ENCODE measurements around the gene COPS9. TPM values are rescaled to one million over a fixed set of nuclear protein-coding genes. Genes with fewer than 3 reads are reported as not detected.

COPS9 gene
- total and polyA plus RNA-seq, 2 donors (not counting 1 experiment from before 2014, with no cell fraction given), result 104 to 176 TPM

DNA sequence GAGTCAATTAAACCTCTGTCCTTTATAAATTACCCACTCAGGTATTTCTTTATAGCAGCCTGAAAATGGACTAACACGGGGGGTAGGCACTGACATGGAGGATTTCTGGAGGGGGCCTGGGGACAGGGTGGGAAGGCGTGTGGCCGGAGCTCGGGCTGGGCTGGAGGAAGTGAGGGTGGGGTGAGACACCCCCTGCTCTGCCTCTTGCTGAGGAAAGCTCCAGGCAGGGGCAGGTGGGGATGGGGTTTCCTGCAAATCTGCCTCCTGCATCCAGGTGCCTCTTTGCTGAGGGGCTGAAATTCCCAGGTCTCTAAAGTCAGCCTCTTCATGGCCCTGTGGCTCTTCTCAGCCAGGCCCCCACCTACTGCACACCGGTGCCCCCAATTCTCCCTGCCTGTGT is 30.1 kb upstream of the COPS9 start:
- no peak for DNase-seq (ENCODE audit: low read depth in 2 of 2)
- Histone ChIP-seq H3K27me3 (ENCODE audit: control insufficient read depth, insufficient read depth, low read length) (peaks cover 1% of the 10 kb centered on the region), H3K4me3 (replicated peaks in 1 of 4; ENCODE audit: control extremely low read depth in 1 of 4, insufficient read depth in 1 of 4, low read depth in 3 of 4, low read length in 4 of 4) (no peak overlapping the region), H3K9ac (ENCODE audit: insufficient read depth, low read length) (no peak overlapping the region), H2AFZ (ENCODE audit: low read length) (no peak overlapping the region), H3K27ac (ENCODE audit: insufficient read depth, low read length) (no peak overlapping the region), H3K79me2 (ENCODE audit: control insufficient read depth, insufficient read depth, low read length) (no peaks in the 10 kb centered on the region), H3K4me2 (ENCODE audit: extremely low read depth, insufficient read depth, low read length) (no peak overlapping the region), H3K4me1 (ENCODE audit: control insufficient read depth, extremely low read depth, insufficient read depth, low read length) (no peaks in the 10 kb centered on the region), H4K20me1 (ENCODE audit: control insufficient read depth, extremely low read depth, insufficient read depth, low read length) (no peaks in the 10 kb centered on the region), H3K36me3 (ENCODE audit: control insufficient read depth, insufficient read depth, low read length) (no peaks in the 10 kb centered on the region), H3K9me3 (ENCODE audit: control insufficient read depth, insufficient read depth, low read depth, low read length) (no peaks in the 10 kb centered on the region)
- no peak for TF ChIP-seq EZH2 (IDR thresholded peaks at IDR 0.05; ENCODE audit: low read length, missing control alignments)
- TF ChIP-seq CTCF (conservative IDR thresholded peaks at IDR 0.05 in 1 of 2, IDR thresholded peaks at IDR 0.05 in 1 of 2; ENCODE audit: low read depth in 1 of 2, low read length in 2 of 2), result no peak

DNA sequence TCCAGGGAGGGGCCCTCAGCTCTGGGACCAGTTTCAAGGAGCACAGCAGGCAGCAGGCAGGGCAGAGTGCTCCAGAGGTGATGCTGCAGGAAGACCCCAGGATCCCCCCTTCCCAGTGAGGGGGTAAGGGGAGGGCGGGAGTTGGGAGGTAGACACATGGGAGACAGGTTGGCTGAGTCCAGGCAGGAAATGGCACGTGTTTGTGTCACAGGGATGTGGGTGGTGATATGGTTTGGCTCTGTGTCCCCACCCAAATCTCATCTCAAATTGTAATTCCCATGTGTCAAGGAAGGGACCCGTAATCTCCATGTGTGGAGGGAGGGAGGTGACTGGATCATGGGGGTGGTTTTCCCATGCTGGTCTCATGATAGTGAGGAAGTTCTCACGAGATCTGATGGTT is 29.6 kb upstream of the COPS9 start:
- H3K4me3 ChIP-seq (replicated peaks in 1 of 4; ENCODE audit: control extremely low read depth in 1 of 4, insufficient read depth in 1 of 4, low read depth in 3 of 4, low read length in 4 of 4), result no peak overlapping the region
- no peaks in the 10 kb centered on the region for H3K27me3 ChIP-seq (ENCODE audit: control insufficient read depth, insufficient read depth, low read length)
- H4K20me1 ChIP-seq (ENCODE audit: control insufficient read depth, extremely low read depth, insufficient read depth, low read length), result no peaks in the 10 kb centered on the region
- no peak for DNase-seq (ENCODE audit: low read depth in 2 of 2)
- no peak overlapping the region for H3K27ac ChIP-seq (ENCODE audit: insufficient read depth, low read length)
- no peaks in the 10 kb centered on the region for H3K4me1 ChIP-seq (ENCODE audit: control insufficient read depth, extremely low read depth, insufficient read depth, low read length)
- no peak overlapping the region for H2AFZ ChIP-seq (ENCODE audit: low read length)
- H3K9ac ChIP-seq (ENCODE audit: insufficient read depth, low read length), result no peak overlapping the region
- TF ChIP-seq CTCF (conservative IDR thresholded peaks at IDR 0.05 in 1 of 2, IDR thresholded peaks at IDR 0.05 in 1 of 2; ENCODE audit: low read depth in 1 of 2, low read length in 2 of 2) (no peak), EZH2 (IDR thresholded peaks at IDR 0.05; ENCODE audit: low read length, missing control alignments) (no peak)
- H3K9me3 ChIP-seq (ENCODE audit: control insufficient read depth, insufficient read depth, low read depth, low read length), result no peaks in the 10 kb centered on the region
- no peak overlapping the region for H3K4me2 ChIP-seq (ENCODE audit: extremely low read depth, insufficient read depth, low read length)
- H3K36me3 ChIP-seq (ENCODE audit: control insufficient read depth, insufficient read depth, low read length), result no peaks in the 10 kb centered on the region
- no peaks in the 10 kb centered on the region for H3K79me2 ChIP-seq (ENCODE audit: control insufficient read depth, insufficient read depth, low read length)

- no peaks in the 10 kb centered on the region for H3K27me3 ChIP-seq (ENCODE audit: control insufficient read depth, insufficient read depth, low read length)
- H3K27ac ChIP-seq (ENCODE audit: insufficient read depth, low read length), result no peak overlapping the region
- H4K20me1 ChIP-seq (ENCODE audit: control insufficient read depth, extremely low read depth, insufficient read depth, low read length), result no peaks in the 10 kb centered on the region
- no peak overlapping the region for H3K4me3 ChIP-seq (replicated peaks in 1 of 4; ENCODE audit: control extremely low read depth in 1 of 4, insufficient read depth in 1 of 4, low read depth in 3 of 4, low read length in 4 of 4)
- H3K4me2 ChIP-seq (ENCODE audit: extremely low read depth, insufficient read depth, low read length), result no peak overlapping the region
- TF ChIP-seq CTCF (conservative IDR thresholded peaks at IDR 0.05 in 1 of 2, IDR thresholded peaks at IDR 0.05 in 1 of 2; ENCODE audit: low read depth in 1 of 2, low read length in 2 of 2), result no peak
- TF ChIP-seq EZH2 (IDR thresholded peaks at IDR 0.05; ENCODE audit: low read length, missing control alignments), result no peak
- no peaks in the 10 kb centered on the region for H3K9me3 ChIP-seq (ENCODE audit: control insufficient read depth, insufficient read depth, low read depth, low read length)
- H3K4me1 ChIP-seq (ENCODE audit: control insufficient read depth, extremely low read depth, insufficient read depth, low read length), result no peaks in the 10 kb centered on the region
- H3K36me3 ChIP-seq (ENCODE audit: control insufficient read depth, insufficient read depth, low read length), result no peaks in the 10 kb centered on the region
- H2AFZ ChIP-seq (ENCODE audit: low read length), result no peak overlapping the region
- H3K9ac ChIP-seq (ENCODE audit: insufficient read depth, low read length), result no peak overlapping the region
- no peak for DNase-seq (ENCODE audit: low read depth in 2 of 2)
- no peaks in the 10 kb centered on the region for H3K79me2 ChIP-seq (ENCODE audit: control insufficient read depth, insufficient read depth, low read length)
Observed at GRCh38 chr2:240165034-240165433, 28.9 kb upstream of the COPS9 start.

All from fibroblast of lung (primary cell).